ENCODE data around the gene TMED6.

GRCh38 chr16:69294051-69294450, 57.5 kb downstream of the TMED6 start:
- TF ChIP-seq CTCF (IDR thresholded peaks at IDR 0.05) (no peak), POLR2A (IDR thresholded peaks at IDR 0.05) (no peak)
